ENCODE results near the gene EXTL1. TPM values are rescaled to one million over a fixed set of nuclear protein-coding genes. Genes with fewer than 3 reads are reported as not detected.
A peak's percentile ranks its signal among the peaks of the same experiment; 100 is the strongest.

EXTL1 gene
- total RNA-seq, 1 donor from 2014 or later: not detected

DNA sequence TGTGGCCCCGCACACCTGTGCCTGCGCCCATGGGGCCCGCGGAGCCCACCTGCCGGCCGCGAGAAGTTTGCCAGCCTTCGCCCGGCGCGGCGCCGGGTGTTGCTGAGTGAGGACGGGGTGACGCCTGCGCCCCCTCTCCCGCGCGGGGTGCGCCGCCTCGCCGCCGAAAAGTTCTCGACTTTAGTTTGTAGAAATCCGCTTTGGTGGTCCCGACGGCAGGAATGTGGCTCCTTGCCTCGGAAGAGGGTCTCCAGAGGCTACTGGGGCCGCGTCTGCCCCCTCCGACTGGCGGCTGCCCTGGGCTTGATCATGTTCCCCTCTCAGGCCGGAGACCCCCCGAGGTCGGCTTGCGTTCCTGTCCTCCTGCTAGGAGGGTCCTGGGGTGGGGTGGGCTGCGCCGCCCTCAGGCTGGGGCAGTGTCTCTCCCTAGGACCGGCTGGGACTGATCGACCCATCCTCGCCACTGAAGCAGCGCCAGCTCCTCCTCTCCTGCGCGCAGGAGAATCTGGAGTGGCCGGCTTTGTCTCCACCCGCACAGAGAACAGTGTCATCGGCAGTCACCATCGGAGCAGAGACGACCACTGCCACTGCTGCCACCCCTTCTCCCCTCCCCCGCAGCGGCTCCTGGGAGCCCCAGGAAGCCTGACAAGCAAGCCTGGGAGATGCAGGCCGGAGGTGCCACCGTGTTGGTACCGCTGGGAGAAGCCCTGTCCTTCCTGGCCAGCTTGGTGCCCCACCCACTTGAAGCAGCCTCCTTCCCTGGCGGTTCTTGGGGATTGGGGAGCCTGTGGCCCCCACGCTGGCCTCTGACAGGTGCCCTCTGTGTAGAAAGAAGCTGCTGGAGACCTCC lies 24.9 kb downstream of the EXTL1 start:
- Mint-ChIP-seq H3K9me3 (no peaks in the 10 kb centered on the region), H3K36me3 (ENCODE audit: low read depth) (no peaks in the 10 kb centered on the region), H3K4me1 (no peaks in the 10 kb centered on the region), H3K4me3 (no peak overlapping the region), H3K27me3 (peaks cover 70% of the 10 kb centered on the region), H3K27ac (no peak overlapping the region)
- intact Hi-C loops (cut with micrococcal nuclease): no loop called here
- no peak for DNase-seq

DNA sequence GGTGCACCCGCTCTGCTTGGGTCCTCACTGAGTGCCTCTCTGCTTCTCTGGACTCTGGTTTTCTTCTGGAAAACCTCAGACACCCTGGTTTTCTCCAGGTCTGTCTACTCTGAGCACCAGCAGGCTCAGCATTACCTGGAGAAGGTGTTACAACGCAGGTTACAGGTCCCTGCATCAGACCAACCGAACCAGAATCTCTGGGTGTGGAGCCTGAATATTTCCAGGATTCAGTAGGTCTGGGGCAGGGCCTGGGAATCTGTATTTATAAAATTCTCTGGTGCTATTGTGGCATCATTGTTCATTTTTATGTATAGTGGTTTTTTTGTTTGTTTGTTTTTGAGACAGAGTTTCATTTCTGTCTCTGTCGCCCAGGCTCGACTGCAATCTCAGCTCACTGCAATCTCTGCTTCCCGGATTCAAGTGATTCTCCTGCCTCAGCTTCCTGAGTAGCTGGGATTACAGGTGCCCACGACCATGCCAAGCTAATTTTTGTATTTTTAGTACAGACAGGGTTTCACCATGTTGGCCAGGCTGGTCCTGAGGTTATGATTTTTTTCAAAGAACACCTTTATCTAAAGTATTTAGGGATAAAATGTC lies 25.8 kb downstream of the EXTL1 start:
- Mint-ChIP-seq H3K36me3 (ENCODE audit: low read depth) (no peaks in the 10 kb centered on the region), H3K27ac (no peak overlapping the region), H3K4me3 (no peak overlapping the region), H3K27me3 (peaks cover 74% of the 10 kb centered on the region), H3K4me1 (no peaks in the 10 kb centered on the region), H3K9me3 (no peaks in the 10 kb centered on the region)
- no peak for DNase-seq
- intact Hi-C loops (cut with micrococcal nuclease): no loop called here

DNA sequence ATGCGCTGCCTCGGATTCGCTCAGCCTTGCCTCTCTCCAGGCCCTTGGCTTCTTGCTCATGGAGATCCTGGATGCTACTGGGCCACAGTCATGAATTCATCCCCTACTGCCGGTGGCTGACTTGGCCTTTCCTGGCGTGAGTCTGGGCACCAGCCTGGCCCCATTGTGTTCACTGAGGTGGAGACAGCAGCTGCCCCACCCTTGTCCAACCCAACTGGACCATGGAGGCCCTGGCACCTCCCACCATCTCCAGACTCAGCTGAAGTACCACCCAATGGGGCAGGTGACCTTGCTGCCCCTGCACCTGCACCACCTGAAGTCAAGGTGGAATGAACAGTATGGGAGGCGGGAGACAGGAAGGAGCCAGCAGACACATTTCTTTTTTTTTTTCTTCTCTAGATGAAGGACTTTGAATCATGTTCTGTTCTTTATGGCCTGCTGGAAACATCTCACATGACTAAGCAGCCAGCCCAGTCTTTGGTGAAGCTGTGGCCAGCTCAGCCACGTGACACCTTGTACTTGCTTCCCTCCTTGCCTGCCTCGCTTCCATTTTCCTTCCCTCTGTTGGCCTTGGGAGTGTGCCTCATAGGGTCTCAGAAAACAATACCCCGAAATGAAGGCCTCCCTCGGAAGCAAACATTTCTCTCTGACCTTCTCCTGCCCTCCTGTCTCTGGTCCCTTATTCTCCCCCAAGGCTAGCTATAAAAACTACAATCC lies 28.1 kb downstream of the EXTL1 start:
- Mint-ChIP-seq H3K27ac (peak overlapping the region; percentile 2), H3K4me3 (no peak overlapping the region)

DNA sequence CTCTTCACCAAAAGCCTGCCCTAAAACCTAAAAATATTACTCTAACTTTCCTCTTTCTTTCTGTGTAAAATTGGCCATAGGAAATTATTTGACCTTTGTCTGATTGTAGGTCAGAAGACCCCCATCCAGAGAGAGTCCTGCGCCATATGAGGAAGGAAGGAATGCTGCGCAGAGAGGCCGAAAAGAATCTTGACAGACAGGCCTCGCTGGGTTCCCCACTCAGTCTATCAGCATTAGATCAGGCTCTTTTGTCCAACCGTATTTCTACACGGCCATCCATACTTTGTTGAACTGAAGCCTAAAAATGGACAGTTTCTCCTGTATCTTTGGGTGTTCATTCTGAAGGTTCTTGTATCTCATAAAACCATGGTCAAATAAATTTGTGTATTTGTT lies 28.7 kb downstream of the EXTL1 start:
- no peaks in the 10 kb centered on the region for H3K36me3 Mint-ChIP-seq (ENCODE audit: low read depth)
- H3K27me3 Mint-ChIP-seq: peaks cover 68% of the 10 kb centered on the region
- no peaks in the 10 kb centered on the region for H3K9me3 Mint-ChIP-seq
- H3K4me1 Mint-ChIP-seq: no peaks in the 10 kb centered on the region
- intact Hi-C loops (cut with micrococcal nuclease): no loop called here
- no peak for DNase-seq
- H3K27ac Mint-ChIP-seq: no peak overlapping the region
- H3K4me3 Mint-ChIP-seq: no peak overlapping the region

More for the DNA sequence above, 28.1 kb downstream of the EXTL1 start:
- no peaks in the 10 kb centered on the region for H3K4me1 Mint-ChIP-seq
- peaks cover 70% of the 10 kb centered on the region for H3K27me3 Mint-ChIP-seq
- intact Hi-C loops (cut with micrococcal nuclease): no loop called here
- no peak for DNase-seq
- no peaks in the 10 kb centered on the region for H3K36me3 Mint-ChIP-seq (ENCODE audit: low read depth)
- H3K9me3 Mint-ChIP-seq: no peaks in the 10 kb centered on the region

DNA sequence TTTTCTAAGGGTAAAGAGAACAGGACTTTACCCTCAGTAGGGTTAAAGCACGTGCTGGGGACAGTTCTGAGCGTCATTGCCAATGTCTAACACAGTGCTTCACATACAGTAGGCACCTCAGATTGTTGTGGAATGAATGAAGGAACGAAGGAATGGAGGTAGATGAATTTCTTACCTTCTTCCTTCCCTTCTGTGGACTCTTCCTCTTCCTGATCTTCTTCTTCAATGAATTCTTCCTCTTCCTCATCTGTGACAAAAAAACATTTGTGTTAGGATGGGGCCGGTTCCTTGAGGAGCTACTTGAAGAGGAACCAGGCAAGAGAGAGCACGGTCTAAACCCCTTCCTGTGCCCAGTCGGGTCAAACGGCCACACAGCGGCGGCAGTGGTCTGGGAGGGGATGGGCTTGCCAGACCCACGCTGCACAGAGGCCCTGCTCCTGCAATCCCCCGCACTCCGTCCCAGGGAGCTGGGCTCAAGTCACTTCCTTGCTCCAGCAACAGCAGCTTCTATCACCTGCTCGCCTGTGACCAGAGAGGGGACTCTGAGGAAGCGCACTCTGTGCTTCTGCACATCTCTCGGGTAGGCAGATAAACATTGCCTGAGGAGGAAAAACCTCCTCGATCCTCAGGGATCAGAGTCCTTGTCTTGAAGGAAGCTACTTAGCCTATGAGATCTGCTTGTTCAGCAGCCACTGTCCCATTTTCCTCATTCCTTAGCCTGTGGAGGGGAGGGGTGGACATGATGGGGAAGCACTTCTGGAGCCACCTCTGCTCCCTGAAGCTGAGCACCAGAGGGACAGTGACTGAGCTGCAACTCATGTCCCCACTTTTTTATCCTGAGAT lies 32.4 kb downstream of the EXTL1 start:
- H3K9me3 Mint-ChIP-seq: no peaks in the 10 kb centered on the region
- H3K36me3 Mint-ChIP-seq (ENCODE audit: low read depth): no peaks in the 10 kb centered on the region
- peaks cover 54% of the 10 kb centered on the region for H3K27me3 Mint-ChIP-seq
- intact Hi-C loops (cut with micrococcal nuclease): no loop called here
- peaks cover 3% of the 10 kb centered on the region for H3K4me1 Mint-ChIP-seq
- no peak overlapping the region for H3K27ac Mint-ChIP-seq
- no peak overlapping the region for H3K4me3 Mint-ChIP-seq
- no peak for DNase-seq

DNA sequence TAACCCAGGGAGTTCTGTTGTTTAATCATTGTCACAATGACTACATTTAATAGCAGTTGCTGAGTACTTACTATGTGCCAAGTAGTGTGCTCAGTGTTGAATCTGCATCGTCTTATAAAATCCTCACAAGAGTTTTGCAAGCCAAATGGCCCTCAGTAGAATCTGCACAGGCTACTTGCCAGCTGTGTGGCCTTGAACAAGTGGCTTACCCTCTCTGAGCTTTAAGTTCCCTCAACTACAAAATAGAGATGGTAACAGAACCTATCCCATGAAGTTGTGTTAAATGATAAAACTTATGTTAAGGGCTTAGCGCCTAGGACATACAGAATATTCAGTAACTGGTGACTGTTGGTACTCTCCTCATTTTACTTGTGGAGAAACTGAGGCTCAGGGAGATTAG lies 33.5 kb downstream of the EXTL1 start:
- H3K4me3 Mint-ChIP-seq: no peak overlapping the region
- peaks cover 45% of the 10 kb centered on the region for H3K27me3 Mint-ChIP-seq
- H3K36me3 Mint-ChIP-seq (ENCODE audit: low read depth): no peaks in the 10 kb centered on the region
- no peak overlapping the region for H3K27ac Mint-ChIP-seq
- DNase-seq: no peak
- intact Hi-C loops (cut with micrococcal nuclease): no loop called here
- peaks cover 3% of the 10 kb centered on the region for H3K4me1 Mint-ChIP-seq
- no peaks in the 10 kb centered on the region for H3K9me3 Mint-ChIP-seq

- peaks cover 37% of the 10 kb centered on the region for H3K27me3 Mint-ChIP-seq
- intact Hi-C loops (cut with micrococcal nuclease): no loop called here
- no peaks in the 10 kb centered on the region for H3K36me3 Mint-ChIP-seq (ENCODE audit: low read depth)
- peaks cover 3% of the 10 kb centered on the region for H3K4me1 Mint-ChIP-seq
- no peak overlapping the region for H3K4me3 Mint-ChIP-seq
- no peaks in the 10 kb centered on the region for H3K9me3 Mint-ChIP-seq
- no peak for DNase-seq
- no peak overlapping the region for H3K27ac Mint-ChIP-seq
Observed at GRCh38 chr1:26057189-26057588, 35.6 kb downstream of the EXTL1 start.

- DNase-seq: no peak
- Mint-ChIP-seq H3K4me3 (no peak overlapping the region), H3K4me1 (peaks cover 3% of the 10 kb centered on the region), H3K9me3 (no peaks in the 10 kb centered on the region), H3K36me3 (ENCODE audit: low read depth) (no peaks in the 10 kb centered on the region), H3K27me3 (peaks cover 43% of the 10 kb centered on the region), H3K27ac (no peak overlapping the region)
- intact Hi-C loops (cut with micrococcal nuclease): no loop called here
Observed at GRCh38 chr1:26058052-26058595, 36.5 kb downstream of the EXTL1 start.

DNA sequence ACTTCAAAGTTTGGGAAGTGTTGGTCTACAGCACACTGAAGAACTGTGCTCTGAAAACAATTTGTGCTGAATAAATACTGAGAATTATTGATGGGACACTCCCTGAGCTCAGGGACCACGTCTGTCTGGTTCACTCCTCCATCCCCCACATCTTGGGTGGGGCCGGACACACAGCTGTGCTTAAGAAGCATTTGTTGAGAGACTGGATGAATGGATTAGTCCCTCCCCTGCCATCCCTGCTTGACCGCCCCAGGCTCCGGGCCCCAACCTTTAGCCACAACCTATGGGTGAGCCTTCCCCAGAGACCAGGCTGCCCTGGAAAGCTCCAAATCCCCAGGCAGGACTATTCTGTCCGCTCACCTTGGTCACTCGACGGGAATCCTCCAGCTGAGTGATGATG lies 38.3 kb downstream of the EXTL1 start:
- Mint-ChIP-seq H3K27ac (no peak overlapping the region), H3K27me3 (peaks cover 30% of the 10 kb centered on the region), H3K36me3 (ENCODE audit: low read depth) (no peaks in the 10 kb centered on the region), H3K4me3 (no peak overlapping the region), H3K4me1 (peaks cover 3% of the 10 kb centered on the region), H3K9me3 (no peaks in the 10 kb centered on the region)
- no peak for DNase-seq
- intact Hi-C loops (cut with micrococcal nuclease): no loop called here

DNA sequence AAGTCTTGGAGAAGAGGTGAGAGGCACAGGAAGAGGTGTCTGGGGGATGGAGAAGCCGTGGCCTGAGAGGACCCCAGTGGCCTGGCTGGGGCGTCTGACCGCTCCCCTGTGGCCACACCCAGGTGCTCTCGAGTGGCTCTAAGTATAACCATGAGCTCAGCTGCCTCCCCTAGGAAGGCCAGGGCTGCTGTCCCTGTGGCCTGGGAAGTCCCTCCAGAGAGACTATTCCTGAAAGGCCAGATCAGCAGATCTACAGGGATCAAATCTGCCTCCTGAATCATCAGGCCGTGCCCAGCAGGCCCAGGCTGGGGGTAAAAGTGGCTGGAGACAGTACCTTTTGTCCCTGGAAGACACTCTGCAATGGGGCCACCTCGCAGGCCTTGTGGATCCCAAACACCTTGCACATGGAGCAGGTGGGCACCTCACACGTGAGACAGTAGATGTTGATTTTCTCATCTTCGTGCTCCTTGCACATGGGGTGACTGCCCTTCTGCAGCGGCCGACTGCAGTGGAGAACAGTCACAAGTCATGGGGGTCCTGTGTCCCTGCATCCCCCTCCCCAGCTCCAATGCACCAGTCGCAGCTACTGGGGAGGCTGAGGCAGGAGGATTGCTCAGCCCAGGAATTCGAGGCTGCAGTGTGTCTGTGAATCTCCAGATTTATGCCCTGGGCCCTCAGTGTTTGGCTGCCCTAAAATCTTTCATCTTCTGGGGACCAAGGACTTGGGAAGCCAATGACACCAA lies 39.4 kb downstream of the EXTL1 start:
- H3K9me3 Mint-ChIP-seq: no peaks in the 10 kb centered on the region
- peaks cover 26% of the 10 kb centered on the region for H3K27me3 Mint-ChIP-seq
- H3K4me3 Mint-ChIP-seq: no peak overlapping the region
- no peak overlapping the region for H3K27ac Mint-ChIP-seq
- H3K36me3 Mint-ChIP-seq (ENCODE audit: low read depth): no peaks in the 10 kb centered on the region
- no peak for DNase-seq
- intact Hi-C loops (cut with micrococcal nuclease): no loop called here
- peaks cover 1% of the 10 kb centered on the region for H3K4me1 Mint-ChIP-seq

- Mint-ChIP-seq H3K36me3 (ENCODE audit: low read depth) (no peaks in the 10 kb centered on the region), H3K27me3 (peaks cover 29% of the 10 kb centered on the region), H3K9me3 (no peaks in the 10 kb centered on the region), H3K27ac (no peak overlapping the region), H3K4me3 (no peak overlapping the region), H3K4me1 (no peaks in the 10 kb centered on the region)
- no peak for DNase-seq
- intact Hi-C loops (cut with micrococcal nuclease): no loop called here
Observed at GRCh38 chr1:26064553-26064952, 43.0 kb downstream of the EXTL1 start.

DNA sequence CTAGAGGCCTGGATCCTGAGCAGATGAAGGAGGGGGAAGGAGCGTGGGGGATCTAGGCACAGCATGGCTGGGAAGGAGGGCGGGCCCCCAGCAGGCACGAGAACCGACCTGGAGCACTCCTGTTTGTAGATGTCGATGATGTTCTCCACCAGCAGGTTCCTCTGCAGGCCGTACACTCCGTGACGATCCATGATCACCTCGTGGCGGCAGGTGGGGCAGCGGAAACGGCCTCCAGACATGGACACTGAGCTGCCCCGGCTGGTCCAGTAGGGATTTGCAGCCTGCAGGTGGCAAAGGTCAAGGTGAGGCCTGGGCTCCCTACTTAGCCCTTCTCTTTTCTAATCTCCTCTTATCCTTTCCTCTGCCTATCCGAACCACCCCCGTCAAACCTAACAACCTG lies 44.6 kb downstream of the EXTL1 start:
- intact Hi-C loops (cut with micrococcal nuclease): no loop called here
- DNase-seq: no peak
- H3K9me3 Mint-ChIP-seq: no peaks in the 10 kb centered on the region
- H3K27me3 Mint-ChIP-seq: peaks cover 34% of the 10 kb centered on the region
- H3K4me3 Mint-ChIP-seq: no peak overlapping the region
- H3K27ac Mint-ChIP-seq: no peak overlapping the region
- H3K36me3 Mint-ChIP-seq (ENCODE audit: low read depth): no peaks in the 10 kb centered on the region
- no peaks in the 10 kb centered on the region for H3K4me1 Mint-ChIP-seq

GRCh38 chr1:26066857-26067256 lies 45.3 kb downstream of the EXTL1 start:
- Mint-ChIP-seq H3K4me1 (no peaks in the 10 kb centered on the region), H3K4me3 (no peak overlapping the region), H3K27ac (no peak overlapping the region), H3K36me3 (ENCODE audit: low read depth) (no peaks in the 10 kb centered on the region), H3K9me3 (no peaks in the 10 kb centered on the region), H3K27me3 (peaks cover 32% of the 10 kb centered on the region)
- intact Hi-C loops (cut with micrococcal nuclease): no loop called here
- no peak for DNase-seq

All from activated CD4-positive, alpha-beta T cell treated with anti-CD3 and anti-CD28 coated beads, Interleukin-2, amount 10 ng/mL, durations not matched to agents 24 days and 14 days (primary cell).